Measurements from ENCODE around the gene LINC00305.

DNA sequence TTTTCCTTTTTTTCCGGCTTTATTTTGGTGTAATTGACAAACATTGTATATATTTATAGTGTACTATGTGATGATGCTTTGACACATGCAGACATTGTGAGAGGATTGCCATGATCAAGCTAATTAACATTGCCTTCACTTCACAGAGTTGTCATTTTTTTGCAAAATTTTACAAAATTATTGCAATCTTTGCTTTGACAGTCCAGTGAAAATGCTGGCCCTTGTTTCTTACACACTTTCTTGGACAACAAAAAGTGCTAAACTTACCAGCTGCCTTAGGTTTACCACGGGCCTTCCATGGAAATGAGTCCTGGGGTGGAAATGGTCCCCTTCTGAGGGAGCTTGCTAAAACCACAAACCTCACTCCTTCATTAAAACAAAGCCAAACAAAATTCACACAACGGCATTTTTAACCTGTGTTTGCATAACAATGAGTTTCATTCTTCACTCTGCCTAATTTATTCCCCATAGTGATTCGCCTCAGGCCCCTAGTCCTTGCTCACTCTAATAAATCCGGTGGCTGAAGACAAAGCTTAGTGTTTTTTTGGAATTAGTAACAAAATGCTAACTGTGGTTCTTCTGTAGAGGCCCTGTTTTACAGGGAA lies 32.2 kb downstream of the LINC00305 start:
- TF ChIP-seq, protein P1, sequence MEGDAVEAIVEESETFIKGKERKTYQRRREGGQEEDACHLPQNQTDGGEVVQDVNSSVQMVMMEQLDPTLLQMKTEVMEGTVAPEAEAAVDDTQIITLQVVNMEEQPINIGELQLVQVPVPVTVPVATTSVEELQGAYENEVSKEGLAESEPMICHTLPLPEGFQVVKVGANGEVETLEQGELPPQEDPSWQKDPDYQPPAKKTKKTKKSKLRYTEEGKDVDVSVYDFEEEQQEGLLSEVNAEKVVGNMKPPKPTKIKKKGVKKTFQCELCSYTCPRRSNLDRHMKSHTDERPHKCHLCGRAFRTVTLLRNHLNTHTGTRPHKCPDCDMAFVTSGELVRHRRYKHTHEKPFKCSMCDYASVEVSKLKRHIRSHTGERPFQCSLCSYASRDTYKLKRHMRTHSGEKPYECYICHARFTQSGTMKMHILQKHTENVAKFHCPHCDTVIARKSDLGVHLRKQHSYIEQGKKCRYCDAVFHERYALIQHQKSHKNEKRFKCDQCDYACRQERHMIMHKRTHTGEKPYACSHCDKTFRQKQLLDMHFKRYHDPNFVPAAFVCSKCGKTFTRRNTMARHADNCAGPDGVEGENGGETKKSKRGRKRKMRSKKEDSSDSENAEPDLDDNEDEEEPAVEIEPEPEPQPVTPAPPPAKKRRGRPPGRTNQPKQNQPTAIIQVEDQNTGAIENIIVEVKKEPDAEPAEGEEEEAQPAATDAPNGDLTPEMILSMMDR (IDR thresholded peaks at IDR 0.05; ENCODE audit: borderline replicate concordance, extremely low read depth, low read length, poor library complexity, severe bottlenecking): no peak
- no peak for TF ChIP-seq EZH2 (IDR thresholded peaks at IDR 0.05; ENCODE audit: borderline replicate concordance, low read depth, low read length, severe bottlenecking)
